GM10847 (cell line): ENCODE results near the gene CAMSAP2.

ENCODE experiments used
- POLR2A ChIP-seq: IDR thresholded peaks from 2 replicates; pipeline ENCODE4 v1.6.1; 2011; ENCODE audit not compliant: insufficient read length; ENCODE audit errors: extremely low read depth

CAMSAP2 gene

GRCh38 chr1:200903793-200904192 lies 165.1 kb downstream of the CAMSAP2 start:
- no peak for TF ChIP-seq POLR2A

DNA sequence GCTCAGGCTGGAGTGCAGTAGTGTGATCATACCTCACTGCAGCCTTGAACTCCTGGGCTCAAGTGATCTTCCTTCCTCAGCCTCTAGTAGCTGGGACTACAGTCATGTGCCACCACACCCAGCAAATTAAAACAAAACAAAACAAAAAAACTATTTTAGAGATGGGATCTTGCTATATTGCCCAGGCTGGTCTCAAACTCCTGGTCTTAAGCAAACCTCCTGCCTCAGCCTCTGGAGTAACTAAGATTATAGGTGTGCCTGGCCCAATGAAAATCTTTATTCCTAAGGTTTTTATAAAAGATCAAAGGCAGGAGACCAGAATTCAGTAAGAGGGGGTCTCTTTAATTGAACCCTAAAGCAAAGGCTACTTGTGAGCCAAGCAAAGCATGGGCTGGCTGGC lies 166.1 kb downstream of the CAMSAP2 start:
- no peak for TF ChIP-seq POLR2A

DNA sequence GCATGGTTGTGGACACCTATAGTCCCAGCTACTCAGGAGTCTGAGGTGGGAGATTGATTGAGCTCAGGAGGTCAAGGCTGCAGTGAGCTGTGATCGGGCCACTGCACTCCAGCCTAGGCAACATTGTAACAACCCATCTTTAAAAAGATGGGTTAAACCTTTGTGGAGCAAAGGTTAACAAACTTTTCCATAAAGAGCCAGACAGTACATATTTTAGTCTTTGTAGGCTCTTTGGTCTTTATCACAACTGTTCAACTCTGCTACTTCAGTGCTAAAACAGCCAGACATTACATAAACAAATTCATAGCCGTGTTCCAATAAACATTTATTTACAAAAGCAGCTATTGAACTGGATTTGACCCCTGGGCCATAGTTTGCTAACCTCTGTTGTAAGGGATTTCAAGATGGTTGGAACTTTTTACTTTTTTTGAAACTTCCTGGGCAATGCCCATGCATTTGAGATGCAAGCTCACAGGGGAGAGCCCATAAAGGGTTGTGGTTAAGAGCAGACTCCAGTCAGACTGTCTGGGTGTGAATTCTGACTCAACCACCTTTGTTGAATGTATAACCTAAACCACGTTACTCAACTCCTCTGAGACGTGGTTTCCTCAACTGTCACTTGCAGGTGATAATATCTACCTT lies 166.8 kb downstream of the CAMSAP2 start:
- no peak for TF ChIP-seq POLR2A

GRCh38 chr1:200906491-200906890 lies 167.8 kb downstream of the CAMSAP2 start:
- no peak for TF ChIP-seq POLR2A

DNA sequence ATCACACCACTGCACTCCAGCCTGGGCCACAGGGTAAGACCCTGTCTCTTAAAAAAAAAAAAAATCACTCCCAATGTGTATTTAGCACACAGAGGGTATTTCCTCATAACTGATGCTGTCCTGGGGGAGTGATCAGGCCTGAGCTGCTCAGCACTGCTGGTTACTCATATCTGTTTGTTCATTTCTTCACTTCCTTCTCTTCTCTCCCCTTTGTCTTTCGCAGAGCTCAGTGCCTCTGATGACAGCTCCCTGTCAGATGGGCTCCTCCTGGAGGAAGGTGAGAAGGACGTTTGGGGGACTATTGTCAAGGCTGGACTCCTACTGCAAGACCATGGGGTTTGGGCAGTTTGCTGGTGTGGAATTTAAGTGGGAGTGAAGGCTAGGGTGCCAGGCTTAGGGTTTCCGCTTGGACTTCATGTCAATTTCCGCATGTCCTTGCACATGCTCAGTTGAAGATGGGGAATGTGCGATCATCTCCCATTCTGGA lies 169.0 kb downstream of the CAMSAP2 start:
- no peak for TF ChIP-seq POLR2A

DNA sequence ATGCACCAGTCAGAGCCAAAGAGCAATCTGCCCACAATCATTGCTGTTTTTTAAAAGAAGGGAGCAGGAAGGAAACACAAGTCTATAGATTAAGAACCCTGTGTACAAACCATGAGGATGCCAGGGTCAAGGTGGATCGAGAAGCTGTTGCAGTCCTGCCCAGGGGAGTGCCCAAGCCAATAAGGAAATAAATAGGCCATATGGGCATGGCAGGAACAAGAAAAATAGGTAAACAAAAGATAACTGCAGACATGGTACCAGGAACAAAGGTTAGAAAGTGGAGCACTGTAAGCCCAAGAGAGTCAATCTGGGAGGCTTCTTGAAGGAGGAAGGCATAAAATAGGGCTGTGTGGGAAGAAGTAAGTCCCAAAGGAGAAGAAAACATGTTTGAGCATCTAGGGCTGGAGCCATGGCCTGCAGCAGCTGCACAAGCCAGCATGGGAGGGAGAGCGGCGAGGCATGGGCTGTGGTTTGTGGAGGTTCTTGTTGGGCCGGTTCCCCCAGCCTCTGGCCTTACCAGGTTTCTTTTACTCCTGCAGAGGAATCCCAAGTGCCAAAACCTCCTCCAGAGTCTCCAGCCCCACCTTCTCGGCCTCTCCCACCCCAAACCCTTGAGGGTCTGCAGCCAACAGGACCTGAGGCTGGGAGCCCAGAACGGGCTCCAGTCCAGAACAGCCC lies 169.6 kb downstream of the CAMSAP2 start:
- no peak for TF ChIP-seq POLR2A

DNA sequence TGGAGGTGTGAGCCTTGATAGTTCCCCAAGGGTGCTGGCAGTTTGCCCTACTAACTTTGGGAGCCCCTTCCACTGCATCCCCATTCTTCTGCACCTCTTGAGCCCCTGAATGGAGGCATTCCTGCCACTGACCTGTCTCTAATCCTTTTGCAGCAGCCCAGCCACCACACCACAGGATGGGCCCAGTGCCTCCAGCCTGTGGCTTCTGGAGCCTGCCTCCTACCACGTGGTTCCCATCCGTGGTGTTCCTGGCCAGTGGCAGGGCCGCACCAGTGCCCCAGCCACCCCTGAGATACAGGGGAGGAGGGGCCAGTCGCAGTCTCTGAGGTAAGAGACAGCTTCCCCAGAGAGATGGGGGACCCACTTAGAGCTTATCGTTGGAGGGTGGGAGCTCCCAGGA lies 170.4 kb downstream of the CAMSAP2 start:
- no peak for TF ChIP-seq POLR2A

DNA sequence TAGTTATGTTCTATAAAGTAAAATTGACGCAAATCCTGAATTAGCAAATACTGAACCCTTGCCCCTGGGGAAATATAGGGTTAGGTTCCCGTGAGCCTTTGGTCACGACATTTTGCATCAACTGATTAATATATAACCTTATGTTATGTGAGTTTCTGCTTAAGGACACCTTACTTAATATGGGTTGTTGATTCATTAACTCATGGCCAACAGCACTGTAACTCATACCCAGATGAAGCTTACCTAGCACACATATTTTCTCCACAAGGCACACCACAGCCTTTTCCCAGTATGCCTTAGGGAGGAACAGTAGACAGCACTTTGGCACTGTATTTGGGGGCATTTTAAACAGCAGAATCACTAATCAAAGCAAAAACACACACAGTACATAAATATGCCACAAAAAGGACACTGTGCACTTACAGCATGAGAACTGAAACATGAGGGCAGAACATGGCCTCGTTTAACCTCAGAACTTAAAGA lies 171.1 kb downstream of the CAMSAP2 start:
- TF ChIP-seq POLR2A: no peak
